Measurements from ENCODE around the gene ANO7. TPM values are rescaled to one million over a fixed set of nuclear protein-coding genes. Genes with fewer than 3 reads are reported as not detected.

Gene ANO7
- total RNA-seq, 2 donors from 2014 or later = 140 to 187 TPM

DNA sequence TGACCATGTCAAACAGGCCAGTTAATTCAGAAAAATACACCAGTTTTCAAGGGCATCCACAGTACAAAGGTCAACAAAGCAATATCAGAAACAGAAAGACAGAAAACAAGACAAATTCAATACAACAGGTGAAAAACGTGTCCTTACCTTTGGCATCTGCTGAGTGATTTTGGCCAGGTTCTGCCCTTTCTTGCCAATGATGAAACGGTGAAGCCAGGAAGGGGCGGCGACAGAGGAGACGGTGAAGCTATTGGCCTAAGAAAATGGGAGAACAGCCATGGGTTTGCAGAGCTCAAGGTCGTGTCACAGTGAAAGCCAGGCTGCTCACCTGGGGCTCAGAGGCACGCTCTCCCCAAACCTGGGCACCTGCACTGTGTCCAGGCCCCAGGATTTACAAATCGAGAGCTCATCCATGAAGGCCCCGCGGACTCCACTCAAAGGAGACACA is 66.5 kb downstream of the ANO7 start:
- no peak for DNase-seq (ENCODE audit: low spot score)
- H3K9me3 ChIP-seq = no peaks in the 10 kb centered on the region
- no peak overlapping the region for H3K4me3 ChIP-seq
- intact Hi-C loops (cut with DNase I) = no loop called here
- H3K4me1 ChIP-seq (replicated peaks) = no peaks in the 10 kb centered on the region
- H3K27me3 ChIP-seq (replicated peaks; ENCODE audit: insufficient read depth) = no peaks in the 10 kb centered on the region
- WGBS = 89% methylated on average over 10 of the region's 10 CpGs
- peaks cover 31 to 64% of the 10 kb centered on the region in 2 donors for H3K36me3 ChIP-seq
- H3K27ac ChIP-seq = no peak overlapping the region
- TF ChIP-seq, protein P1, sequence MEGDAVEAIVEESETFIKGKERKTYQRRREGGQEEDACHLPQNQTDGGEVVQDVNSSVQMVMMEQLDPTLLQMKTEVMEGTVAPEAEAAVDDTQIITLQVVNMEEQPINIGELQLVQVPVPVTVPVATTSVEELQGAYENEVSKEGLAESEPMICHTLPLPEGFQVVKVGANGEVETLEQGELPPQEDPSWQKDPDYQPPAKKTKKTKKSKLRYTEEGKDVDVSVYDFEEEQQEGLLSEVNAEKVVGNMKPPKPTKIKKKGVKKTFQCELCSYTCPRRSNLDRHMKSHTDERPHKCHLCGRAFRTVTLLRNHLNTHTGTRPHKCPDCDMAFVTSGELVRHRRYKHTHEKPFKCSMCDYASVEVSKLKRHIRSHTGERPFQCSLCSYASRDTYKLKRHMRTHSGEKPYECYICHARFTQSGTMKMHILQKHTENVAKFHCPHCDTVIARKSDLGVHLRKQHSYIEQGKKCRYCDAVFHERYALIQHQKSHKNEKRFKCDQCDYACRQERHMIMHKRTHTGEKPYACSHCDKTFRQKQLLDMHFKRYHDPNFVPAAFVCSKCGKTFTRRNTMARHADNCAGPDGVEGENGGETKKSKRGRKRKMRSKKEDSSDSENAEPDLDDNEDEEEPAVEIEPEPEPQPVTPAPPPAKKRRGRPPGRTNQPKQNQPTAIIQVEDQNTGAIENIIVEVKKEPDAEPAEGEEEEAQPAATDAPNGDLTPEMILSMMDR (IDR thresholded peaks at IDR 0.05) = no peak
- TF ChIP-seq POLR2A (IDR thresholded peaks at IDR 0.05) (no peak), POLR2AphosphoS5 (IDR thresholded peaks at IDR 0.05) (no peak)

DNA sequence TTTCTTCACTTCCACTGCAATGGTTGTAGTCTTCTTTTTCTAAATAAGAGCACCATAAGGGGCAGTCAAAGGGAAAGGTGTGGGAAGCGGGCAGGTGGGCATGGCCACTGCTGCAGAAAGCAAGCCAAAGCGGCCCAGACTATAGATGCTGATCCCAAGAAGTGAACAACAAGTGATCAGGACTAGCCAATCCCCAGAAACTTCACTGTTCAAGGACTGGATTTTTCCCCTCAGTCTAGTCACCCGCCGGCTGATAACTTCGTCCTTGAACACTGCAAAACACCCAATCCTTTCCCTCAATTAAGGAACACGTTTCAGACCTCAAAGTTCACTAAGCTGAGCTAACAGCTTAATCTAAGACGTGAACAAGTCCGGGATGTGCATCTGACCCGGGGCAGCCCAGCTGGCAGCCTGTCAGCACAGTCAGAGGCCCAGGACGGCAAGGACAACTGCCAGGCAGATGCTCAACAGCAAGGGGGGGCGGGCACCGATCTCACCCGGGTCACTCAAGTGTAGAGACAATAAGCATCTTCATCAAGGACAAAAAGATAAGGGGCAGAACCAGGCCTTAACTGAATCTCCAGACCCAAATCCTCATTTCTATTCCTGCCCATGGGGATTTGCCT is 67.2 kb downstream of the ANO7 start:
- no peak for DNase-seq (ENCODE audit: low spot score)
- no peak for TF ChIP-seq POLR2A (IDR thresholded peaks at IDR 0.05)
- no peak for TF ChIP-seq POLR2AphosphoS5 (IDR thresholded peaks at IDR 0.05)
- TF ChIP-seq, protein P1 (IDR thresholded peaks at IDR 0.05) = no peak
- Histone ChIP-seq H3K4me3 (no peak overlapping the region), H3K27me3 (replicated peaks; ENCODE audit: insufficient read depth) (no peaks in the 10 kb centered on the region), H3K4me1 (replicated peaks) (no peaks in the 10 kb centered on the region), H3K36me3 (peaks cover 31 to 57% of the 10 kb centered on the region in 2 donors), H3K27ac (no peak overlapping the region), H3K9me3 (no peaks in the 10 kb centered on the region)
- 77% methylated on average over 13 of the region's 13 CpGs for WGBS
- intact Hi-C loops (cut with DNase I) = no loop called here

DNA sequence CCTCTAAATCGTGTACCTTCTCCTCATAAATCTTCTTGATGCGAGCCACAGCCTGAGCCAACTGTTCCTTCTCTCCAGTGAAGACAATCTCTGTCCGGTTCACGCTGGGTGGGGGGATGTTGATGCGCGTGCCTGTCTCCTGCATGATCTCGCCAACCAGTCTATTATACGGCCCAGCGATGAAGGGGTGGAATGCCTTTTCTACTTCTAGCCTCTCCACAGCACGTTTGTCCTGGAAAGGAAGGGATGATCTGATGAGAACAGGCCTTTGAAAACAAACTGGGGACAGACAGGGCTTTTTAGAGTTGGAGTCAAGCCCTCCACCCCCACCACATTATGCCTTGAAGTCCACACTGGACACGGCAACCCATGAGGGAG is 67.7 kb downstream of the ANO7 start:
- H3K9me3 ChIP-seq = no peaks in the 10 kb centered on the region
- H3K4me1 ChIP-seq (replicated peaks) = no peaks in the 10 kb centered on the region
- TF ChIP-seq, protein P1 (IDR thresholded peaks at IDR 0.05) = no peak
- no peak overlapping the region for H3K4me3 ChIP-seq
- intact Hi-C loops (cut with DNase I) = no loop called here
- 70% methylated on average over 11 of the region's 11 CpGs for WGBS
- peaks cover 31 to 52% of the 10 kb centered on the region in 2 donors for H3K36me3 ChIP-seq
- no peaks in the 10 kb centered on the region for H3K27me3 ChIP-seq (replicated peaks; ENCODE audit: insufficient read depth)
- no peak for DNase-seq (ENCODE audit: low spot score)
- H3K27ac ChIP-seq = no peak overlapping the region

DNA sequence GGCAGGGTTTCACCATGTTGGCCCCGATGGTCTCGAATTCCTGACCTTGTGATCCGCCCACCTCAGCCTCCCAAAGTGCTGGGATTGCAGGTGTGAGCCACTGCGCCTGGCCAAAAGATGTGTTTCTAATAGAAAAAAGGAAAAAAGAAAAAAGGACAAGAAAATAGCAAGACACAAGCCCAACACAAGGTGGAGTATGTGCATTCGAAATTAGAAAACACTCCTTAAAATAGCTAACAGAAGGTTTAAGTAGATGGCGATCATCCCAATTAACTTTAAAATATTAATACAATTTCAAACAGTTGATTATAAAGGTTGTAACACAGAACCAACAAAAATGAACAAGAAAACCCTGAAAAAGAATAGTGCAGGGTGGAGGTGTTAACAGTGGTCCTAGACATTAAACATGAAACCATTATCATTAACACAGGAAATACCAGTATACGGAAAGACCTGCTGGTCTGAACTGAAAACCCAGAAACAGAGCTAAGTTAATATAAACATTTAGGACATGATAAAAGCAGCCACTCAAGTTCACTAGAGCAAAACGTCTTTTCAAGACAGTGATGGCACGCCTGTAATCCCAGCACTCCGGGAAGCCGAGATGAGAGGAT is 69.0 kb downstream of the ANO7 start:
- H3K36me3 ChIP-seq = peaks cover 43 to 50% of the 10 kb centered on the region in 2 donors

More for the DNA sequence above, 69.0 kb downstream of the ANO7 start:
- Histone ChIP-seq H3K27ac (no peak overlapping the region), H3K27me3 (replicated peaks; ENCODE audit: insufficient read depth) (no peaks in the 10 kb centered on the region), H3K4me1 (replicated peaks) (no peaks in the 10 kb centered on the region), H3K4me3 (no peak overlapping the region), H3K9me3 (no peaks in the 10 kb centered on the region)
- TF ChIP-seq POLR2AphosphoS5 (IDR thresholded peaks at IDR 0.05) (no peak), POLR2A (IDR thresholded peaks at IDR 0.05) (no peak)
- TF ChIP-seq, protein P1 (IDR thresholded peaks at IDR 0.05) = no peak
- DNase-seq (ENCODE audit: low spot score) = no peak
- intact Hi-C loops (cut with DNase I) = no loop called here
- WGBS = 79% methylated on average over 11 of the region's 11 CpGs

All from prostate gland (tissue), 2 donors.